CD4-positive, alpha-beta T cell (primary cell): ENCODE data around the gene TLE2. TPM values are rescaled to one million over a fixed set of nuclear protein-coding genes. Genes with fewer than 3 reads are reported as not detected.

Experiments used
- ATAC-seq: fragments of 200-7000 bp; cut with Tn5 transposase; one replicate; pipeline ENCODE4 v1.10.0; 2022; ENCODE audit warnings: mild to moderate bottlenecking; ENCODE audit not compliant: poor library complexity
- CTCF ChIA-PET: fragments of 350-600 bp; sonication (Branson Sonifier 250); formaldehyde crosslinking; loops from one replicate; lab custom pipeline; 2021; ENCODE audit warnings: antibody characterized with exemption, inconsistent platforms; lab: Charles Lee
- POLR2A ChIA-PET: fragments of 350-600 bp; sonication (Branson Sonifier 250); formaldehyde crosslinking; loops from one replicate; lab custom pipeline; 2021; ENCODE audit warnings: antibody characterized with exemption, inconsistent platforms; lab: Charles Lee
- DNase-seq, 14 experiments: peaks; one replicate each; pipeline ENCODE4 v3.0.0-alpha.2; 2013 to 2020; ENCODE audit warnings: mixed read lengths in 2 of 14
- H3K27ac ChIP-seq, 2 donors: one replicate each; pipeline versions ENCODE4 v1.5.1 to v1.7.0; 2013; ENCODE audit warnings: low read length in 2 of 2, low read depth in 1 of 2, mild to moderate bottlenecking in 1 of 2
- H3K27me3 ChIP-seq, 2 experiments: 1 replicate in 1 of 2; 2 replicates in 1 of 2; pipeline versions ENCODE4 v1.6.1 to v1.7.0; 2013; ENCODE audit warnings: low read length in 2 of 2, control low read depth in 1 of 2, mild to moderate bottlenecking in 1 of 2, moderate library complexity in 1 of 2; ENCODE audit not compliant: insufficient read depth in 2 of 2, control insufficient read depth in 1 of 2
- H3K36me3 ChIP-seq: one replicate; pipeline ENCODE4 v1.6.1; 2013; ENCODE audit warnings: low read length, control low read depth; ENCODE audit not compliant: insufficient read depth
- H3K4me1 ChIP-seq: one replicate; pipeline ENCODE4 v1.6.1; 2013; ENCODE audit warnings: low read length, control low read depth; ENCODE audit not compliant: insufficient read depth
- H3K4me3 ChIP-seq: one replicate; pipeline ENCODE4 v1.5.1; 2013; ENCODE audit warnings: mild to moderate bottlenecking, low read length, moderate library complexity
- H3K9me3 ChIP-seq, 2 experiments: 1 replicate in 1 of 2; 2 replicates in 1 of 2; pipeline versions ENCODE4 v1.6.1 to v1.7.0; 2013; ENCODE audit warnings: low read length in 2 of 2, mild to moderate bottlenecking in 2 of 2, control low read depth in 1 of 2, moderate library complexity in 1 of 2; ENCODE audit not compliant: control insufficient read depth in 1 of 2, insufficient read depth in 1 of 2
- H3K27ac Mint-ChIP-seq: one replicate; pipeline ENCODE4 v1.8.0; 2020; ENCODE audit warnings: mixed read lengths
- H3K27me3 Mint-ChIP-seq: one replicate; pipeline ENCODE4 v1.8.0; 2021; ENCODE audit warnings: mixed read lengths
- H3K36me3 Mint-ChIP-seq: one replicate; pipeline ENCODE4 v1.8.0; 2021; ENCODE audit warnings: low read depth, mixed read lengths
- H3K4me1 Mint-ChIP-seq: one replicate; pipeline ENCODE4 v1.8.0; 2021; ENCODE audit warnings: low read depth, mixed read lengths
- H3K4me3 Mint-ChIP-seq: one replicate; pipeline ENCODE4 v1.8.0; 2020; ENCODE audit warnings: mild to moderate bottlenecking, mixed read lengths
- H3K9me3 Mint-ChIP-seq: one replicate; pipeline ENCODE4 v1.8.0; 2020; ENCODE audit warnings: mixed read lengths
- CTCF ChIP-seq: fragments of 200-600 bp; IDR thresholded peaks from one replicate; pipeline ENCODE4 v1.8.0; 2022; ENCODE audit warnings: antibody characterized with exemption, mild to moderate bottlenecking
- intact Hi-C, 2 experiments: fragments of 100-400 bp; cut with DNase I in 1 of 2; cut with micrococcal nuclease in 1 of 2; formaldehyde crosslinking; loops; one replicate each; pipeline versions ENCODE4 v1.15.1 to v1.9.0; 2023 to 2025; cut with DNase I, micrococcal nuclease
- total RNA-seq, 174 experiments: library from RNA in 2 of 174; stranded (reverse) in 2 of 174; gene quantifications; one replicate each; pipeline ENCODE4 v1.2.3 and lab custom pipeline; 2021 to 2026

Gene TLE2
- total RNA-seq, 2 experiments from 2014 or later: 23.9 to 25.0 TPM

GRCh38 chr19:2963122-2963521, 66.0 kb downstream of the TLE2 start:
- intact Hi-C loops: loop anchor here in 1 of 2 experiments (2.0 to 5.0 kb wide), 4 partner anchors 99 to 288 kb away; partner anchors contain the start of gene TLE5
- no peak overlapping the region for H3K27ac Mint-ChIP-seq
- peaks cover 2% of the 10 kb centered on the region for H3K4me1 ChIP-seq
- CTCF ChIA-PET: interaction anchor here (1.1 to 3.3 kb wide), 4 partner anchors 13 to 313 kb away, joined by 3 to 27 read pairs (median 4); no protein-coding TSS in a partner anchor
- no peaks in the 10 kb centered on the region for H3K27me3 ChIP-seq
- POLR2A ChIA-PET: interaction anchor here (1.0 to 1.3 kb wide), 2 partner anchors 85 to 223 kb away, joined by 3 read pairs; partner anchors contain the start of gene NCLN
- ATAC-seq: no peak
- DNase-seq: no peak
- no peak for TF ChIP-seq CTCF
- H3K9me3 ChIP-seq: peaks cover 0 to 4% of the 10 kb centered on the region in 2 experiments
- H3K9me3 Mint-ChIP-seq: no peaks in the 10 kb centered on the region
- H3K4me1 Mint-ChIP-seq: peaks cover 7% of the 10 kb centered on the region
- no peaks in the 10 kb centered on the region for H3K36me3 ChIP-seq
- H3K4me3 ChIP-seq: no peak overlapping the region
- H3K4me3 Mint-ChIP-seq: no peak overlapping the region
- H3K36me3 Mint-ChIP-seq: no peaks in the 10 kb centered on the region
- H3K27ac ChIP-seq: no peak overlapping the region
- peaks cover 4% of the 10 kb centered on the region for H3K27me3 Mint-ChIP-seq

- POLR2A ChIA-PET: interaction anchor here (0.6 to 1.6 kb wide), 7 partner anchors 12 to 224 kb away, joined by 3 to 6 read pairs (median 3); partner anchors contain the start of gene NCLN
These were observed 66.9 kb downstream of the TLE2 start for GRCh38 chr19:2962018-2962670.

GRCh38 chr19:2960120-2960519, 69.0 kb downstream of the TLE2 start:
- Mint-ChIP-seq H3K4me1 (peaks cover 7% of the 10 kb centered on the region), H3K27me3 (peaks cover 4% of the 10 kb centered on the region), H3K36me3 (no peaks in the 10 kb centered on the region), H3K9me3 (no peaks in the 10 kb centered on the region), H3K4me3 (no peak overlapping the region), H3K27ac (no peak overlapping the region)
- H3K36me3 ChIP-seq: no peaks in the 10 kb centered on the region
- POLR2A ChIA-PET: no interaction called here
- intact Hi-C loops: loop anchor here in 1 of 2 experiments (5.0 kb wide), 1 partner anchor 102 kb away; the partner anchor contains the start of gene TLE5
- H3K27me3 ChIP-seq: no peaks in the 10 kb centered on the region
- H3K27ac ChIP-seq: no peak overlapping the region
- TF ChIP-seq CTCF: no peak
- ATAC-seq: no peak
- H3K4me1 ChIP-seq: peaks cover 2% of the 10 kb centered on the region
- CTCF ChIA-PET: interaction anchor here (1.2 kb wide), 1 partner anchor 149 kb away, joined by 3 read pairs; no protein-coding TSS in a partner anchor
- no peak overlapping the region for H3K4me3 ChIP-seq
- peaks cover 0 to 4% of the 10 kb centered on the region in 2 experiments for H3K9me3 ChIP-seq
- no peak for DNase-seq

More at GRCh38 chr19:2962018-2962670, 66.9 kb downstream of the TLE2 start:
- Mint-ChIP-seq H3K27ac (peak overlapping the region; percentile 21), H3K4me1 (peaks cover 7% of the 10 kb centered on the region), H3K4me3 (peak overlapping the region; percentile 8), H3K9me3 (no peaks in the 10 kb centered on the region), H3K36me3 (no peaks in the 10 kb centered on the region), H3K27me3 (peaks cover 4% of the 10 kb centered on the region)
- intact Hi-C loops: loop anchor here (1.0 to 5.0 kb wide), 8 partner anchors 100 to 289 kb away; partner anchors contain the start of gene TLE5 (in 1 of the 2)
- CTCF ChIA-PET: interaction anchor here (0.6 to 3.3 kb wide), 10 partner anchors 8 to 1914 kb away, joined by 3 to 27 read pairs (median 4); no protein-coding TSS in a partner anchor
- no peaks in the 10 kb centered on the region for H3K27me3 ChIP-seq
- H3K4me3 ChIP-seq: no peak overlapping the region
- no peaks in the 10 kb centered on the region for H3K36me3 ChIP-seq
- peak; percentile 76 for TF ChIP-seq CTCF
- H3K27ac ChIP-seq: no peak overlapping the region
- DNase-seq: peak in 12 of 14 experiments; percentile 6 to 92 (median 40)
- H3K4me1 ChIP-seq: peaks cover 2% of the 10 kb centered on the region
- peaks cover 0 to 4% of the 10 kb centered on the region in 2 experiments for H3K9me3 ChIP-seq
- ATAC-seq: peak; percentile 97
